Inflammatory macrophage treated with lipopolysaccharide for 1 hour (primary cell): Measurements from ENCODE around the gene MSI1.
A peak's percentile ranks its signal among the peaks of the same experiment; 100 is the strongest.
"Not testable (repeated sequence)": the region's sequence is repeated elsewhere in the genome, so short reads cannot be mapped to it uniquely, and the experiment has no call there.

Source experiments
- DNase-seq, 2 donors: peaks; one replicate each; pipeline ENCODE4 v3.0.0-alpha.2; 2020 to 2022

The MSI1 gene

GRCh38 chr12:120353556-120354317 is 15.2 kb downstream of the MSI1 start:
- no peak for DNase-seq

- DNase-seq = no peak
Measured at GRCh38 chr12:120353136-120353535, 15.8 kb downstream of the MSI1 start.

- DNase-seq = no peak
Measured at GRCh38 chr12:120352117-120352516, 16.8 kb downstream of the MSI1 start.

- no peak for DNase-seq
Measured at GRCh38 chr12:120350576-120351350, 18.2 kb downstream of the MSI1 start.

- no peak for DNase-seq
Measured at GRCh38 chr12:120347766-120348165, 21.2 kb downstream of the MSI1 start.

GRCh38 chr12:120346681-120347080 is 22.3 kb downstream of the MSI1 start:
- no peak for DNase-seq

GRCh38 chr12:120346031-120346430 is 22.9 kb downstream of the MSI1 start:
- DNase-seq = no peak

GRCh38 chr12:120343692-120344091 is 25.3 kb downstream of the MSI1 start:
- DNase-seq = no peak

- no peak for DNase-seq
Measured at GRCh38 chr12:120343039-120343537, 25.9 kb downstream of the MSI1 start.

- DNase-seq = no peak
Measured at GRCh38 chr12:120342175-120343038, 26.6 kb downstream of the MSI1 start.

- DNase-seq = no peak
Measured at GRCh38 chr12:120339256-120339655, 29.7 kb downstream of the MSI1 start.

GRCh38 chr12:120337730-120338129 is 31.2 kb downstream of the MSI1 start:
- DNase-seq = no peak

- not testable (repeated sequence) for DNase-seq
Measured at GRCh38 chr12:120336392-120336791, 32.6 kb downstream of the MSI1 start.

GRCh38 chr12:120335447-120335846 is 33.5 kb downstream of the MSI1 start:
- DNase-seq = peak; percentile 6 to 35

GRCh38 chr12:120332523-120332922 is 36.4 kb downstream of the MSI1 start:
- no peak for DNase-seq

- no peak for DNase-seq
Measured at GRCh38 chr12:120332041-120332440, 36.9 kb downstream of the MSI1 start.

GRCh38 chr12:120331390-120331789 is 37.6 kb downstream of the MSI1 start:
- no peak for DNase-seq

GRCh38 chr12:120328228-120328627 is 40.7 kb downstream of the MSI1 start:
- DNase-seq = no peak

- DNase-seq = no peak
Measured at GRCh38 chr12:120327593-120327992, 41.4 kb downstream of the MSI1 start, which contains the start of gene PLA2G1B. Gene PLA2G1B (minus strand): TSS chr12:120327779. CDS start chr12:120327753, 26 bp downstream.

- DNase-seq = no peak
Measured at GRCh38 chr12:120324841-120325417, 44.0 kb downstream of the MSI1 start.

GRCh38 chr12:120323772-120324171 is 45.2 kb downstream of the MSI1 start:
- DNase-seq = no peak

- DNase-seq = no peak
Measured at GRCh38 chr12:120321382-120322202, 47.4 kb downstream of the MSI1 start.
